ENCODE data around the gene NEUROD1.

NEUROD1 gene

DNA sequence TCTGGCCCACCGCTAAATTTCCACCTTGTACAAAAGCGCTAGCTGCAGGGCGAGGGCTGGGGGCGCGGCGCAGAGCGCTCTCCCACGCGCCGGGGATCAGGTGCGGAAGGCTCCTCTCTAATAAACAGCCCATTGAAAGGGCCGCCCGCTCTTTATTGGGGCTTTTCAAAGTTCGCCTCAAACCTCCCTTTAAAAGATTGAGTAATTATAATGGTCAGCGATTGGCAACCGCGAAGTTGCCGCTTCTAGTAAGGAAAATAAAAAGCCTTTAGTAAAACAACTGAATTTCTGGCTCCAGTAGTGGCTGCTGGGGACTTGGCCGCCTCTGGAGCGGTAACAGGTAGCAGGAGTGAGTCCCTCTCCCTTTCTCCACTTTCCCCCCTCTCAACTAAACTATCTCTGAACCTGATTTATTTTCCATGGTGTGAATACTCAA, 755 bp downstream of the NEUROD1 start:
- Histone ChIP-seq H3K79me2 (ENCODE audit: insufficient read depth, low read length) (no peaks in the 10 kb centered on the region), H3K9ac (ENCODE audit: low read length) (no peak overlapping the region), H3F3A (ENCODE audit: insufficient read depth) (no peaks in the 10 kb centered on the region), H3K27ac (ENCODE audit: low read depth, low read length) (no peak overlapping the region), H3K36me3 (ENCODE audit: low read length) (no peaks in the 10 kb centered on the region), H2AFZ (ENCODE audit: low read depth, low read length, severe bottlenecking) (no peak overlapping the region), H3K27me3 (ENCODE audit: low read length) (no peaks in the 10 kb centered on the region), H3K9me2 (replicated peaks; ENCODE audit: insufficient read depth, low read length) (no peaks in the 10 kb centered on the region), H4K20me1 (ENCODE audit: low read depth, low read length) (no peaks in the 10 kb centered on the region), H3K9me3 (ENCODE audit: insufficient read depth, low read length) (no peaks in the 10 kb centered on the region), H3K4me3 (ENCODE audit: insufficient read depth, low read length, poor library complexity, severe bottlenecking) (no peak overlapping the region), H3K4me2 (ENCODE audit: low read depth, low read length, poor library complexity, severe bottlenecking) (no peak overlapping the region)
- no peak for TF ChIP-seq EZH2phosphoT487 (conservative IDR thresholded peaks at IDR 0.05; ENCODE audit: low read length)
- TF ChIP-seq, protein P1, sequence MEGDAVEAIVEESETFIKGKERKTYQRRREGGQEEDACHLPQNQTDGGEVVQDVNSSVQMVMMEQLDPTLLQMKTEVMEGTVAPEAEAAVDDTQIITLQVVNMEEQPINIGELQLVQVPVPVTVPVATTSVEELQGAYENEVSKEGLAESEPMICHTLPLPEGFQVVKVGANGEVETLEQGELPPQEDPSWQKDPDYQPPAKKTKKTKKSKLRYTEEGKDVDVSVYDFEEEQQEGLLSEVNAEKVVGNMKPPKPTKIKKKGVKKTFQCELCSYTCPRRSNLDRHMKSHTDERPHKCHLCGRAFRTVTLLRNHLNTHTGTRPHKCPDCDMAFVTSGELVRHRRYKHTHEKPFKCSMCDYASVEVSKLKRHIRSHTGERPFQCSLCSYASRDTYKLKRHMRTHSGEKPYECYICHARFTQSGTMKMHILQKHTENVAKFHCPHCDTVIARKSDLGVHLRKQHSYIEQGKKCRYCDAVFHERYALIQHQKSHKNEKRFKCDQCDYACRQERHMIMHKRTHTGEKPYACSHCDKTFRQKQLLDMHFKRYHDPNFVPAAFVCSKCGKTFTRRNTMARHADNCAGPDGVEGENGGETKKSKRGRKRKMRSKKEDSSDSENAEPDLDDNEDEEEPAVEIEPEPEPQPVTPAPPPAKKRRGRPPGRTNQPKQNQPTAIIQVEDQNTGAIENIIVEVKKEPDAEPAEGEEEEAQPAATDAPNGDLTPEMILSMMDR (IDR thresholded peaks at IDR 0.05; ENCODE audit: insufficient read depth, low read length, poor library complexity, severe bottlenecking): no peak

DNA sequence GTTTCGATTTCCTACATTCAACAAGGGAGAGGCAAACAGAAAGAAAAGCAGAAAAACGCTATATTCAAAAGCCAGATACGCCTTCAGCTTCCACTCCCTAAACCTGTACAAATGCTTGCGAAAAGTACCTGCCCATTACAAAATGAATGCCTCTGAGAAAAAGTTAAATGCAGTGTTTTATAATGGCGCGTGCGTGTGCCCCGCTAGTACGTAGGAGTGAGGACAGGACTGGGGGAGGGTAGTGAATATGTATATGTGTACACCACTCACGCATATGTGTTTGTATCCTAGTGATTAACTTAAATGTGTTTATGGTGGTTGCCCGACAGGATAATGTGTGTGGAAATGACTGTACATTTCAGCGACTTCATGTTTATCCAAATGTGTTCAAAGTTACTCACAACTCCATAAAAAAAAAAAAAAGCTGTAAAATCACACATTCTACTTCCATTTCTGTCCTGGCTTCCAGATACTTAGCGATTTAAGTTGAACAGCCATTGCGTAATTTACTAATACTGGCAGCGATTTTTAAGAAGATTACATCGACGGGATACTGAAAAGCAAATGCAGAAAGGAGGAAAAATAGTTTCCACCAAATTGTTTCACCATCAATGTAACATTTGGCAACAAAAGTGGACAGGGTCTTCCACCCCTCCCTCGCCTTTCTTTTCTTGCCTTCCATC, 1.3 kb downstream of the NEUROD1 start:
- Histone ChIP-seq H3K9me2 (replicated peaks; ENCODE audit: insufficient read depth, low read length) (no peaks in the 10 kb centered on the region), H4K20me1 (ENCODE audit: low read depth, low read length) (no peaks in the 10 kb centered on the region), H3K79me2 (ENCODE audit: insufficient read depth, low read length) (no peaks in the 10 kb centered on the region), H3K4me2 (ENCODE audit: low read depth, low read length, poor library complexity, severe bottlenecking) (no peak overlapping the region), H3K9me3 (ENCODE audit: insufficient read depth, low read length) (no peaks in the 10 kb centered on the region), H2AFZ (ENCODE audit: low read depth, low read length, severe bottlenecking) (no peak overlapping the region), H3K4me3 (ENCODE audit: insufficient read depth, low read length, poor library complexity, severe bottlenecking) (no peak overlapping the region), H3K36me3 (ENCODE audit: low read length) (no peaks in the 10 kb centered on the region), H3F3A (ENCODE audit: insufficient read depth) (no peaks in the 10 kb centered on the region), H3K27me3 (ENCODE audit: low read length) (no peaks in the 10 kb centered on the region), H3K9ac (ENCODE audit: low read length) (no peak overlapping the region), H3K27ac (ENCODE audit: low read depth, low read length) (no peak overlapping the region)
- no peak for TF ChIP-seq EZH2phosphoT487 (conservative IDR thresholded peaks at IDR 0.05; ENCODE audit: low read length)
- TF ChIP-seq, protein P1 (IDR thresholded peaks at IDR 0.05; ENCODE audit: insufficient read depth, low read length, poor library complexity, severe bottlenecking): no peak

DNA sequence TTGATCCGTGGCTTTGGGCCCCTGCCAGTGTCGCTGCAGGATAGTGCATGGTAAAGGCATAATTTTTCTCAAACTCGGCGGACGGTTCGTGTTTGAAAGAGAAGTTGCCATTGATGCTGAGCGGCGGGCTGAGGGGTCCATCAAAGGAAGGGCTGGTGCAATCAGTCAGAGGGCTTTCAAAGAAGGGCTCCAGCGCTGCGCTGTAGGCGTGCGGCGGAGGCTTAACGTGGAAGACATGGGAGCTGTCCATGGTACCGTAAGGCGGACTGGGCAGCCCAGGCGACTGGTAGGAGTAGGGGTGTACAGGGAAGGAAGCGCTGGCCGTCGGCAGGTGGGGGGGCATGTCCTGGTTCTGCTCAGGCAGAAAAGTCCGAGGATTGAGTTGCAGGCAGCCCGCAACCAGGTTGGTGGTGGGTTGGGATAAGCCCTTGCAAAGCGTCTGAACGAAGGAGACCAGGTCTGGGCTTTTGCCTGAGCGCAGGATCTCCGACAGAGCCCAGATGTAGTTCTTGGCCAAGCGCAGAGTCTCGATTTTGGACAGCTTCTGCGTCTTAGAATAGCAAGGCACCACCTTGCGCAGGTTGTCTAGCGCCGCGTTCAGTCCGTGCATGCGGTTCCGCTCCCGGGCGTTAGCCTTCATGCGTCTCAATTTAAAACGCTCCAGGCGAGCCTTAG, 2.3 kb downstream of the NEUROD1 start:
- Histone ChIP-seq H2AFZ (ENCODE audit: low read depth, low read length, severe bottlenecking) (no peak overlapping the region), H3K27ac (ENCODE audit: low read depth, low read length) (no peak overlapping the region), H3K27me3 (ENCODE audit: low read length) (no peaks in the 10 kb centered on the region), H3K9ac (ENCODE audit: low read length) (no peak overlapping the region), H3K4me3 (ENCODE audit: insufficient read depth, low read length, poor library complexity, severe bottlenecking) (no peak overlapping the region), H3K36me3 (ENCODE audit: low read length) (no peaks in the 10 kb centered on the region), H3K9me3 (ENCODE audit: insufficient read depth, low read length) (no peaks in the 10 kb centered on the region), H3K9me2 (replicated peaks; ENCODE audit: insufficient read depth, low read length) (no peaks in the 10 kb centered on the region), H4K20me1 (ENCODE audit: low read depth, low read length) (no peaks in the 10 kb centered on the region), H3F3A (ENCODE audit: insufficient read depth) (no peaks in the 10 kb centered on the region), H3K4me2 (ENCODE audit: low read depth, low read length, poor library complexity, severe bottlenecking) (no peak overlapping the region), H3K79me2 (ENCODE audit: insufficient read depth, low read length) (no peaks in the 10 kb centered on the region)
- TF ChIP-seq, protein P1 (IDR thresholded peaks at IDR 0.05; ENCODE audit: insufficient read depth, low read length, poor library complexity, severe bottlenecking): no peak
- TF ChIP-seq EZH2phosphoT487 (conservative IDR thresholded peaks at IDR 0.05; ENCODE audit: low read length): no peak
